Upper lobe of left lung (tissue), 4 donors: Measurements from ENCODE around the gene LGALS4.
A peak's percentile ranks its signal among the peaks of the same experiment; 100 is the strongest.

ENCODE experiments used
- CTCF ChIP-seq, 6 experiments: fragments of 450-650 bp in 4 of 6; fragments of 200-600 bp in 2 of 6; sonication (generic) in 2 of 6; IDR thresholded peaks; one replicate each; pipeline ENCODE4 v1.5.1; 2016 to 2019; ENCODE audit warnings: antibody characterized with exemption in 6 of 6
- POLR2AphosphoS5 ChIP-seq, 2 donors: sonication (generic); formaldehyde crosslinking; IDR thresholded peaks; one replicate each; pipeline ENCODE4 v1.5.1; 2017; ENCODE audit warnings: antibody characterized with exemption in 2 of 2

DNA sequence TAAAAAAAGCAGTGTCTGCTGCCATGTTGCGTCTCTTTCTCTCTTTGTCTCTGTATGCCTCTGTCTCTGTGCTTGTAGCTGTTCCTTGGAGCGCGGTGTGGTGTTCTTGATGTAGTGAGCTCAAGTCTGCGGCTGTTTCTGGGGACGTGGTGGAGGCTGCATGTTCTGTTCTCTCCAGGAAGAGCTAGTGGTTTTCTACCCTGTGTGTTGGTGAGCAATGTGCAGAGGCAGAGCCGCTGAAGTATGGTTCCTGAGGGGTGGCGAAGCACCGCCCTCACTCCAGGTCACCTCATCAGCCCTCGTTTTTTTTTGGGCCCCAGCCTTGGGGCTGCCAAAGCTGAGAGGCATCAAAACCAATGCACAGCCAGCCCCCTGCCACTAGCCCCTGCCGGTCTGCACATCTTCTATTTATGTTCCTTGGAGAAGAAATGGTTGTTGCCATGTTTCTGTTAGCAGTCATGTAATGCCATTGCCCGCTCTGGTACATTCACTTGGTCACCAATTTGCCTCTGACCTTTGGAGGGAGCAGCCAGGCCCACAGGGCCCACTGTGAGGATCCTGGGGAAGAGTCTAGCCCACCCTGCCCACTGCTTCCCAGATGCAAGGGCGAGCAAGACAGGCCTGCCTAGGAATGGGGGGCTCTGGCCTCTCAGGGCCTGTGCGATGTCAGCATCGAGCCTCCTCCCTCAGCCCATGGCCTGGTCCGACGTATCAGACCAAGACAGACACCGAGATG lies 29.9 kb upstream of the LGALS4 start:
- no peak for TF ChIP-seq CTCF (IDR thresholded peaks at IDR 0.05)
- TF ChIP-seq POLR2AphosphoS5 (IDR thresholded peaks at IDR 0.05), result peak in 1 of 2 donors; percentile 30
